SK-N-SH treated with all-trans-retinoic acid at 6 μM for 48 hours (cell line): ENCODE measurements around the gene MYLK4.
A peak's percentile ranks its signal among the peaks of the same experiment; 100 is the strongest.

Experiments used
- ATAC-seq: fragments of 200-7000 bp; cut with Tn5 transposase; 3 replicates; pipeline ENCODE4 v1.9.1; 2020; ENCODE audit warnings: mild to moderate bottlenecking, moderate library complexity
- ARNTL ChIP-seq: fragments of 450-650 bp; formaldehyde crosslinking; IDR thresholded peaks from 2 replicates; pipeline ENCODE4 v1.5.0; 2020; ENCODE audit warnings: low read depth, mild to moderate bottlenecking, moderate library complexity, borderline replicate concordance
- BACH2 ChIP-seq: fragments of 250-450 bp; sonication (Bioruptor Pico); IDR thresholded peaks from 2 replicates; pipeline ENCODE4 v1.9.0; 2021; ENCODE audit warnings: mild to moderate bottlenecking, borderline replicate concordance
- CSDC2 ChIP-seq: fragments of 250-450 bp; sonication (Bioruptor Pico); IDR thresholded peaks from 2 replicates; pipeline ENCODE4 v1.5.0; 2020; ENCODE audit warnings: mild to moderate bottlenecking, moderate library complexity
- ESRRG ChIP-seq: fragments of 250-450 bp; sonication (Bioruptor Pico); IDR thresholded peaks from 2 replicates; pipeline ENCODE4 v1.6.1; 2021; ENCODE audit warnings: mild to moderate bottlenecking
- GLIS3 ChIP-seq: fragments of 250-450 bp; sonication (Bioruptor Pico); IDR thresholded peaks from 2 replicates; pipeline ENCODE4 v1.5.0; 2020; ENCODE audit warnings: mild to moderate bottlenecking, moderate library complexity
- OSR1 ChIP-seq: fragments of 250-450 bp; sonication (Bioruptor Pico); IDR thresholded peaks from 2 replicates; pipeline ENCODE4 v1.8.0; 2022; ENCODE audit warnings: moderate library complexity, mild to moderate bottlenecking, inconsistent platforms
- PPARA ChIP-seq: fragments of 250-450 bp; sonication (Bioruptor Pico); IDR thresholded peaks from 2 replicates; pipeline ENCODE4 v1.5.0; 2020; ENCODE audit warnings: mild to moderate bottlenecking, borderline replicate concordance
- RARB ChIP-seq: fragments of 250-450 bp; sonication (Bioruptor Pico); IDR thresholded peaks from 2 replicates; pipeline ENCODE4 v1.8.0; 2021; ENCODE audit warnings: mild to moderate bottlenecking, moderate library complexity
- SNAI2 ChIP-seq: fragments of 250-450 bp; sonication (Bioruptor Pico); IDR thresholded peaks from 2 replicates; pipeline ENCODE4 v1.5.0; 2020; ENCODE audit warnings: mild to moderate bottlenecking, moderate library complexity
- TCF4 ChIP-seq: fragments of 250-450 bp; sonication (Bioruptor Pico); IDR thresholded peaks from 2 replicates; pipeline ENCODE4 v1.8.0; 2021; ENCODE audit warnings: mild to moderate bottlenecking, moderate library complexity, borderline replicate concordance
- TOX ChIP-seq: fragments of 250-450 bp; sonication (Bioruptor Pico); IDR thresholded peaks from 2 replicates; pipeline ENCODE4 v1.8.0; 2021; ENCODE audit warnings: mild to moderate bottlenecking, moderate library complexity, borderline replicate concordance
- ZC3H10 ChIP-seq: fragments of 250-450 bp; sonication (Bioruptor Pico); IDR thresholded peaks from 2 replicates; pipeline ENCODE4 v1.5.1; 2021; ENCODE audit warnings: mild to moderate bottlenecking, moderate library complexity
- ZFP3 ChIP-seq: fragments of 250-450 bp; sonication (Bioruptor Pico); IDR thresholded peaks from 2 replicates; pipeline ENCODE4 v1.5.0; 2020; ENCODE audit warnings: mild to moderate bottlenecking, moderate library complexity
- ZFP30 ChIP-seq: fragments of 450-650 bp; formaldehyde crosslinking; IDR thresholded peaks from 2 replicates; pipeline ENCODE4 v1.5.0; 2022; ENCODE audit warnings: mild to moderate bottlenecking, moderate library complexity
- ZNF565 ChIP-seq: fragments of 450-650 bp; formaldehyde crosslinking; conservative IDR thresholded peaks from 2 replicates; pipeline ENCODE4 v1.5.0; 2020; ENCODE audit warnings: low read depth, mild to moderate bottlenecking, moderate library complexity
- ZNF70 ChIP-seq: fragments of 450-650 bp; formaldehyde crosslinking; IDR thresholded peaks from 2 replicates; pipeline ENCODE4 v1.5.0; 2020; ENCODE audit warnings: mild to moderate bottlenecking, moderate library complexity
- TF ChIP-seq, protein P1 (sequence below): fragments of 250-450 bp; sonication (Bioruptor Pico); IDR thresholded peaks from 2 replicates; pipeline ENCODE4 v1.5.0; 2020; ENCODE audit warnings: mild to moderate bottlenecking, moderate library complexity
- TF ChIP-seq, protein P2 (sequence below): fragments of 250-450 bp; sonication (Bioruptor Pico); IDR thresholded peaks from 2 replicates; pipeline ENCODE4 v1.8.0; 2021; ENCODE audit warnings: low read depth, mild to moderate bottlenecking, moderate library complexity, borderline replicate concordance
- TF ChIP-seq, protein P3 (sequence below): fragments of 250-450 bp; sonication (Bioruptor Pico); IDR thresholded peaks from 2 replicates; pipeline ENCODE4 v1.5.1; 2020; ENCODE audit warnings: low read depth, mild to moderate bottlenecking, moderate library complexity
- TF ChIP-seq, protein P4 (sequence below): fragments of 250-450 bp; sonication (Bioruptor Pico); IDR thresholded peaks from 2 replicates; pipeline ENCODE4 v1.5.1; 2021; ENCODE audit warnings: mild to moderate bottlenecking, moderate library complexity
- TF ChIP-seq, protein P5 (sequence below): fragments of 250-450 bp; sonication (Bioruptor Pico); IDR thresholded peaks from 2 replicates; pipeline ENCODE4 v1.8.0; 2020; ENCODE audit warnings: mild to moderate bottlenecking, moderate library complexity, borderline replicate concordance

MYLK4 gene

DNA sequence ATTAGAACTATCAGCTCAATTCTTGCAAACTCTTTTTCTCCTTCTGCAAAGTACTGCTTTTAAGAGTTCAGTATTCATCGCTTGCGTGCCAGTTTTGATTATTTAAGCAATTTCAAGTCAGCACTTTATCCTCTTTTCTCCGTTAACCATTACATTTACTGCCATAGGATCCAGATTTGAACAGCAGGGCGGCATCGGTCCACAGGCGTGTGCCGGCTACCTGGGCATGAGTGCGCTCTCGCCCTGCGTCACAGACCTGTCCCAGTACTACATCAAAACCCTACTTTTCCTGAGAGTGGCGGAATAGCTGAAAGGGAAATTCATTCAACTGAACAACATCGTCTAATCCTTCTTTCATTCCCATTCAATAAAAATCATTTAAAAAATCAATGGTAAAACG lies 53.4 kb downstream of the MYLK4 start:
- TF ChIP-seq ZFP30 (no peak), SNAI2 (no peak), ESRRG (no peak), ARNTL (CRISPR knock-in tag) (no peak), ZFP3 (CRISPR knock-in tag) (no peak), BACH2 (CRISPR knock-in tag) (no peak), RARB (CRISPR knock-in tag) (no peak), OSR1 (CRISPR knock-in tag) (no peak), ZNF70 (CRISPR knock-in tag) (no peak), TOX (CRISPR knock-in tag) (no peak), ZC3H10 (CRISPR knock-in tag) (no peak), ZNF565 (no peak), CSDC2 (CRISPR knock-in tag) (no peak), GLIS3 (CRISPR knock-in tag) (no peak), TCF4 (no peak)
- TF ChIP-seq, protein P1, sequence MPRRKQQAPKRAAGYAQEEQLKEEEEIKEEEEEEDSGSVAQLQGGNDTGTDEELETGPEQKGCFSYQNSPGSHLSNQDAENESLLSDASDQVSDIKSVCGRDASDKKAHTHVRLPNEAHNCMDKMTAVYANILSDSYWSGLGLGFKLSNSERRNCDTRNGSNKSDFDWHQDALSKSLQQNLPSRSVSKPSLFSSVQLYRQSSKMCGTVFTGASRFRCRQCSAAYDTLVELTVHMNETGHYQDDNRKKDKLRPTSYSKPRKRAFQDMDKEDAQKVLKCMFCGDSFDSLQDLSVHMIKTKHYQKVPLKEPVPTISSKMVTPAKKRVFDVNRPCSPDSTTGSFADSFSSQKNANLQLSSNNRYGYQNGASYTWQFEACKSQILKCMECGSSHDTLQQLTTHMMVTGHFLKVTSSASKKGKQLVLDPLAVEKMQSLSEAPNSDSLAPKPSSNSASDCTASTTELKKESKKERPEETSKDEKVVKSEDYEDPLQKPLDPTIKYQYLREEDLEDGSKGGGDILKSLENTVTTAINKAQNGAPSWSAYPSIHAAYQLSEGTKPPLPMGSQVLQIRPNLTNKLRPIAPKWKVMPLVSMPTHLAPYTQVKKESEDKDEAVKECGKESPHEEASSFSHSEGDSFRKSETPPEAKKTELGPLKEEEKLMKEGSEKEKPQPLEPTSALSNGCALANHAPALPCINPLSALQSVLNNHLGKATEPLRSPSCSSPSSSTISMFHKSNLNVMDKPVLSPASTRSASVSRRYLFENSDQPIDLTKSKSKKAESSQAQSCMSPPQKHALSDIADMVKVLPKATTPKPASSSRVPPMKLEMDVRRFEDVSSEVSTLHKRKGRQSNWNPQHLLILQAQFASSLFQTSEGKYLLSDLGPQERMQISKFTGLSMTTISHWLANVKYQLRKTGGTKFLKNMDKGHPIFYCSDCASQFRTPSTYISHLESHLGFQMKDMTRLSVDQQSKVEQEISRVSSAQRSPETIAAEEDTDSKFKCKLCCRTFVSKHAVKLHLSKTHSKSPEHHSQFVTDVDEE (CRISPR knock-in tag) = no peak
- TF ChIP-seq, protein P2, sequence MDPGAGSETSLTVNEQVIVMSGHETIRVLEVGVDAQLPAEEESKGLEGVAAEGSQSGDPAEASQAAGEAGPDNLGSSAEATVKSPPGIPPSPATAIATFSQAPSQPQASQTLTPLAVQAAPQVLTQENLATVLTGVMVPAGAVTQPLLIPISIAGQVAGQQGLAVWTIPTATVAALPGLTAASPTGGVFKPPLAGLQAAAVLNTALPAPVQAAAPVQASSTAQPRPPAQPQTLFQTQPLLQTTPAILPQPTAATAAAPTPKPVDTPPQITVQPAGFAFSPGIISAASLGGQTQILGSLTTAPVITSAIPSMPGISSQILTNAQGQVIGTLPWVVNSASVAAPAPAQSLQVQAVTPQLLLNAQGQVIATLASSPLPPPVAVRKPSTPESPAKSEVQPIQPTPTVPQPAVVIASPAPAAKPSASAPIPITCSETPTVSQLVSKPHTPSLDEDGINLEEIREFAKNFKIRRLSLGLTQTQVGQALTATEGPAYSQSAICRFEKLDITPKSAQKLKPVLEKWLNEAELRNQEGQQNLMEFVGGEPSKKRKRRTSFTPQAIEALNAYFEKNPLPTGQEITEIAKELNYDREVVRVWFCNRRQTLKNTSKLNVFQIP (CRISPR knock-in tag) = no peak
- TF ChIP-seq, protein P3, sequence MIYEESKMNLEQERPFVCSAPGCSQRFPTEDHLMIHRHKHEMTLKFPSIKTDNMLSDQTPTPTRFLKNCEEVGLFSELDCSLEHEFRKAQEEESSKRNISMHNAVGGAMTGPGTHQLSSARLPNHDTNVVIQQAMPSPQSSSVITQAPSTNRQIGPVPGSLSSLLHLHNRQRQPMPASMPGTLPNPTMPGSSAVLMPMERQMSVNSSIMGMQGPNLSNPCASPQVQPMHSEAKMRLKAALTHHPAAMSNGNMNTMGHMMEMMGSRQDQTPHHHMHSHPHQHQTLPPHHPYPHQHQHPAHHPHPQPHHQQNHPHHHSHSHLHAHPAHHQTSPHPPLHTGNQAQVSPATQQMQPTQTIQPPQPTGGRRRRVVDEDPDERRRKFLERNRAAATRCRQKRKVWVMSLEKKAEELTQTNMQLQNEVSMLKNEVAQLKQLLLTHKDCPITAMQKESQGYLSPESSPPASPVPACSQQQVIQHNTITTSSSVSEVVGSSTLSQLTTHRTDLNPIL (CRISPR knock-in tag) = no peak
- TF ChIP-seq, protein P4, sequence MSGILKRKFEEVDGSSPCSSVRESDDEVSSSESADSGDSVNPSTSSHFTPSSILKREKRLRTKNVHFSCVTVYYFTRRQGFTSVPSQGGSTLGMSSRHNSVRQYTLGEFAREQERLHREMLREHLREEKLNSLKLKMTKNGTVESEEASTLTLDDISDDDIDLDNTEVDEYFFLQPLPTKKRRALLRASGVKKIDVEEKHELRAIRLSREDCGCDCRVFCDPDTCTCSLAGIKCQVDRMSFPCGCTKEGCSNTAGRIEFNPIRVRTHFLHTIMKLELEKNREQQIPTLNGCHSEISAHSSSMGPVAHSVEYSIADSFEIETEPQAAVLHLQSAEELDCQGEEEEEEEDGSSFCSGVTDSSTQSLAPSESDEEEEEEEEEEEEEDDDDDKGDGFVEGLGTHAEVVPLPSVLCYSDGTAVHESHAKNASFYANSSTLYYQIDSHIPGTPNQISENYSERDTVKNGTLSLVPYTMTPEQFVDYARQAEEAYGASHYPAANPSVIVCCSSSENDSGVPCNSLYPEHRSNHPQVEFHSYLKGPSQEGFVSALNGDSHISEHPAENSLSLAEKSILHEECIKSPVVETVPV (CRISPR knock-in tag) = no peak
- TF ChIP-seq, protein P5, sequence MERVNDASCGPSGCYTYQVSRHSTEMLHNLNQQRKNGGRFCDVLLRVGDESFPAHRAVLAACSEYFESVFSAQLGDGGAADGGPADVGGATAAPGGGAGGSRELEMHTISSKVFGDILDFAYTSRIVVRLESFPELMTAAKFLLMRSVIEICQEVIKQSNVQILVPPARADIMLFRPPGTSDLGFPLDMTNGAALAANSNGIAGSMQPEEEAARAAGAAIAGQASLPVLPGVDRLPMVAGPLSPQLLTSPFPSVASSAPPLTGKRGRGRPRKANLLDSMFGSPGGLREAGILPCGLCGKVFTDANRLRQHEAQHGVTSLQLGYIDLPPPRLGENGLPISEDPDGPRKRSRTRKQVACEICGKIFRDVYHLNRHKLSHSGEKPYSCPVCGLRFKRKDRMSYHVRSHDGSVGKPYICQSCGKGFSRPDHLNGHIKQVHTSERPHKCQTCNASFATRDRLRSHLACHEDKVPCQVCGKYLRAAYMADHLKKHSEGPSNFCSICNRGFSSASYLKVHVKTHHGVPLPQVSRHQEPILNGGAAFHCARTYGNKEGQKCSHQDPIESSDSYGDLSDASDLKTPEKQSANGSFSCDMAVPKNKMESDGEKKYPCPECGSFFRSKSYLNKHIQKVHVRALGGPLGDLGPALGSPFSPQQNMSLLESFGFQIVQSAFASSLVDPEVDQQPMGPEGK (CRISPR knock-in tag) = no peak
- no peak for ATAC-seq

DNA sequence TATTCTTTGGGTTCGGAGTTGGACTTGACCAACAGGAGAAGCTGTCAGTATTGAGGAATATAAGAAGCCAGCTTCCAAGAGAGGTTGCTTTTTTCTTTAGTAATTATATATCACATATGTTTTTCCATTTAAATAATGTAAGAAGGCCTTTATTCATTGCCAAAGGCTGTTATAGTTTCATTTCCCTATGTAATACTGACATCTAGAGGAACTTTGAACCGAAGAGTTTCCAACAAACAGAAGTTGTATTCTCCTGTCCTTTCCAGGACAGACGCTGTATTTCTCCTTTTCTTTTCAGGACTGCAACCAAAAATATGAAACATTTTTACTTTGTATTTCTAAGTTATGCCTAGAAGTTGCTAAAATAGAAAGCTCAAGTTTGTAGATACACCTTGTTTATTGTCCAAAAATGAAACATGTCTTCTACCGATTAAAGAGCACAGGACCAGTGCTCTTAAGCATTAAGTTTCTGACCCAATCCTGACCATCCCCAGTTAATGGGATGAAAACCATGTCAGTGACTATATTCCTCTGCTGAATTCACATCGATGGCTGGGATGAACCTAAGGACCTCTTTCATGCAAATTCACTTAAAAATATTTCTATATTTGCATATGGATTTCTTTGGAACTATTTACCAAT lies 55.1 kb downstream of the MYLK4 start:
- TF ChIP-seq CSDC2 (CRISPR knock-in tag) (no peak), BACH2 (CRISPR knock-in tag) (no peak)
- ATAC-seq = peak; percentile 55; the same call in 2 of the 3 replicates

DNA sequence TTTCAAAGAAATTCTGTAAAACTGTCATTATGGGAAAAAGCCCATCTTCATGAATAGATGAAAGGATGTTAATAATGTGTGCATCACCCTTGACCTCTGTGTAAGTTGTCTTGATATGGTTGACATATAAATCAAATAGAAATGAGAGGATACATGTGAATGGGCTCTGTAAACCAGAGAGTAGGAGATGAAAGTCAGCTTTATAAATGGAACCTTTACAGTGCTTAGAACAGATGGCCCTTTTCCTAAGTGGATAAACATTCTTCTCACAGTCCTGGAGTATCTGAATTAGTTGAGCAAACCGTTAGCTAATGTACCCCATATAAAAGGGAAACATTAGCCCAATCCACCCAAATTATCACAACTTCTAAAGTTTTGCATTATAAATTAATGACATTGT lies 57.5 kb downstream of the MYLK4 start:
- TF ChIP-seq PPARA (CRISPR knock-in tag) = no peak
- TF ChIP-seq TOX (CRISPR knock-in tag) = no peak
- no peak for TF ChIP-seq ZC3H10 (CRISPR knock-in tag)
- no peak for TF ChIP-seq TCF4
- TF ChIP-seq CSDC2 (CRISPR knock-in tag) = no peak
- TF ChIP-seq ESRRG = no peak
- TF ChIP-seq SNAI2 = no peak
- no peak for TF ChIP-seq ZFP30
- TF ChIP-seq ZNF565 = no peak
- TF ChIP-seq, all 23 proteins: peak for 0
- ATAC-seq = no peak
